Dermis blood vessel endothelial cell (primary cell): ENCODE measurements around the gene SMIM21. TPM values are rescaled to one million over a fixed set of nuclear protein-coding genes. Genes with fewer than 3 reads are reported as not detected.

ENCODE experiments used
- DNase-seq: peaks from one replicate; pipeline ENCODE4 v3.0.0; 2010
- total RNA-seq: library from RNA; depleted of rRNA; stranded (reverse); fragments of >200 nt; gene quantifications from 2 replicates; pipeline ENCODE4 v1.2.3, GENCODE V29; 2014

Gene SMIM21
- total RNA-seq, 1 donor from 2014 or later = not detected

GRCh38 chr18:75422341-75422910 lies 5.1 kb downstream of the SMIM21 start:
- DNase-seq = no peak

GRCh38 chr18:75421656-75422055 lies 5.8 kb downstream of the SMIM21 start:
- DNase-seq = no peak

GRCh38 chr18:75418293-75419005 lies 9.1 kb downstream of the SMIM21 start:
- DNase-seq = no peak

DNA sequence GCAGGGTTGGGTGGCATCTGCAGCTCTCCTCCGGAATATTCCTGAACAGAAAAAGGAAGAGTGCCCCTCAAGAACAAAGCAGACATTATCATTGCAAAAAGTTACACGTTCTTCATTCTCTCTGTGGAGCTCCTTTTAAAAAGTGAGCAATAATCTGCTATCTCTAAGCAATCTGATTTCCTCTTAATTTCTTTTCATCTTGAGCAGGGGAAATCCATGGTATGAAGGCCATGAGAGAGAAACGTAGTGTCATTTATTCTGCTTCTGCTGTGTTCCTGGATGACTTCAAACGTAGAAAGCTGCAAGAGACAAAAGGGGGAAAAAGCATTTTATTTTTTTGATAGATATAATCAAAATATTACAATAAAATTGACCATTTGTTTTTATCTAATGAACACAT lies 16.9 kb downstream of the SMIM21 start:
- DNase-seq = no peak

DNA sequence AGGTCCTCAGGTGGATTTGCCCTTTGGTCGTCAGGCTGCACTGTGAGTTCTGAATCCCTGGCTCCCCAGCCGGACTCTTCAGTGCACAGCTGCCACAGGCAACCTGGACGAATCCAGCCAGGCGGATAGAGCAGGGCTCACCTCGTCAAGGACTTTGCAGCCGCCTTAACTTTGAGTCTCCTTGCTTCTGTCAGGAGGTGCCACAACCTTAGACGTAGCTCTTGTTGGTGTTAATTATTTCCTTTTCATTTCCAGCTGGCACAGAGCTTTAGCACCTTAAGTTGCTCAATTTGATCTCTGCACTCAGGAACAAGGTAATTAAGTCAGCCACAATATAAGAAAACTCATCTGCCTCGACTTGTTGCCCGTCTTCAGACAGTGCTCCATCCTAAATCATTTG lies 17.7 kb downstream of the SMIM21 start:
- no peak for DNase-seq

DNA sequence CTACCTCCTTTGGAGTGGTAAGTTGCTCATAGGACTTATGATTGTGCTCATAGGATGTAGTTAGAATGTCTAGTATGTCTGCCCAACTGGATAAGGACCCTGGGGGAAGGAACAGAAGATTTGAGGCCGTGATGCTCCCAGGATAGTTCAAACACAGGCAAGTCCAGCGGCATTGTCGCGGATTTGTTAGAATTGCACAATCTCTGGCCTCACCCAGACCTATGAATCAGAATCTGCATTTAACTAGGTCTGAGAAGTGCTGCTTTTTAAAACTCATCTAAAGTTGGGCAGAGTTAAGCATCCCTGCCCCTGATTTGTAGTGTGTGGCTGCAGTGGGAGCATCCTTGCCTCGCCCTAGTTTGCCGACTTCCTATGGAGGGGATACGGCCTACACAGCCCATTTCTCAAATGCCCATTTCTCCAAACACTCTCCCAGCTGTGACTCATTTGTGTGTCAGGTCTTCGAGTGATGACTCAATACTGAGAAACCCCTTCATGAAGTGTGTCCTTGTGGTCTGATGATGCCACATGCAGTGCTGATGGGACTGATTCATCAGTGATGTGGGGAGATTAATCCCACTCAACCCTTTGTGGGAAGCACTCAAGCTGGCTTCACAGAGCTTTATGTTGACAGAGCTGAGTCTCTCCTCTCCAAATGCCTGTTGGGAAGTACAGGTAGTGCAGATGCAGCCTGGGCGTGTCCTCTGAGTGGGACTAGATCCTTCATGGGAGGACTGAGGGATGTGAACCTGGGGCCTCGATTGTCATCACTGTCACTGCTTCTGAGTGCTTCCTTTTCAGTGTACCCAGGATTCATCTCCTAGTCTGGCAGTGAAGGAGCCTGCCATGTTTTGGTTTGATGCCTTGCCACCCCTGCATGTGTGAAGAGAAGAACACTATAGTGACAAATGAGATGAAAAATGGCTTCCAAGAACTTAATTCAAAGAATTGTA lies 18.7 kb downstream of the SMIM21 start:
- no peak for DNase-seq

DNA sequence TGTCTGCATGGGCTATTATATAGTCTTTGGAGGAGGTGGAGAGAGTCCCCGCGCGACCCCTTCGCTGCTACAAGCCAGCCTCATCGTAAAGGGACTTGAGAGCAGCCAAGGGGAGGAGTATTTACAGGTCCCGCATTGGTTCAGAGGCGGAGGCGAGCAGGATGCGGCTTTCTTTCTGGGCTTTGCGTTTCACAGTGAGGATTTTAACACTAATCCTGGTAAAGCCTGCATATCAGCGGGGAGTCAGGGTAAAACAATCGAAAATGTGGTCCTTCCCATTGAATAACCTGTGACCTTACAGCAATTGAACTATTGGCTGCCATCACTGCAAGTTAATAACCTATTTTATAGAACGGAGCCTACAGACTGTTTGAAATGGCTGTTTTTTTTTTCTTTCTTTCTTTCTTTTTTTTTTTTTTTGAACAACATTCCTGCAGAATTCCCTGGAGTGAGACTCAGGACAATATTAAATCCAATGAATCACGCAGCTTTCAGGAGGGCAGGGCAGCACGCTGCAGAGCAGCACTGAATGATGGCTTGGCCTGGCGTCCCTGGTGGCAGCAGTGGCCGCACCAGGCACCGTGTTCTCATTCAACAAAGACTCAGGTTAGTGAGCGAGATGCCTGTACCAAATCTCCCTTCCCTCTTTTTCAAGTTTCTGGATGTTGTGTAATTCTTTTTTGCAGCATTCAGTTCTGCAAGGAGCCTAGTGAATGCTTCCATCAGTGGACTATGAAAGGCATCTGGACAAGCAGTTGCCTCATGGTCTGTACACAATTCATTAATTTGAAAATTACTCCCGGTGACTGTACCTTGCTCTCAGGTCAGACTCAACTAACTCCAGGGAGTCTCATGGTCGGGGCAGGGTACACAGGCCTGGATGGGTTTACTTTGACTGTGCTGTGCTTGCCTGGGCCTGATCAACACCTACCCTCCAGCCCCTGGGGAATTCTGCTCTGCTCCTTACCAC lies 19.8 kb downstream of the SMIM21 start:
- no peak for DNase-seq

GRCh38 chr18:75406491-75407445 lies 20.7 kb downstream of the SMIM21 start:
- DNase-seq = no peak

DNA sequence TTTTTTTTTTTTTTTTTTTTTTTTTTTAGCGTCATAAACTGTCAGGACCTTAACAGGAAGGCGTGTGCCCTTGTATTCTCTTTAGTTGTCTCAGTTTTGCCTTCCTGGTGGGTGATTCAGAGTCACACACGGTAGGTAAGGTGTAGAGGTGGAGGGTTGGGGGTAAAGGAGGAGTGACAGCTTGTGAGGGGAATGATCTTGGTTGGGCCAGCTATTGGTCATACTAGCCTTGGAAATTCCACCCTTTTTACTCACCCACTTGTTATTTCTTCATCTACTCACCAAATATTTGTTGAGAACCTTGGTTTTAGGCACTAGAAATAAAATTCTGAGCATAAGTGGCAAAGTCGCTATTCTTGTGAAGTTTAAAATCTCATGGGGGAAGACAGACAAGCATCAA lies 22.2 kb downstream of the SMIM21 start:
- no peak for DNase-seq

GRCh38 chr18:75400366-75400765 lies 27.1 kb downstream of the SMIM21 start:
- DNase-seq = no peak

GRCh38 chr18:75395137-75395536 lies 32.4 kb downstream of the SMIM21 start:
- DNase-seq = no peak

- no peak for DNase-seq
These were observed 33.8 kb downstream of the SMIM21 start for GRCh38 chr18:75393721-75394120.

- DNase-seq = no peak
These were observed 35.3 kb downstream of the SMIM21 start for GRCh38 chr18:75392226-75392578.

DNA sequence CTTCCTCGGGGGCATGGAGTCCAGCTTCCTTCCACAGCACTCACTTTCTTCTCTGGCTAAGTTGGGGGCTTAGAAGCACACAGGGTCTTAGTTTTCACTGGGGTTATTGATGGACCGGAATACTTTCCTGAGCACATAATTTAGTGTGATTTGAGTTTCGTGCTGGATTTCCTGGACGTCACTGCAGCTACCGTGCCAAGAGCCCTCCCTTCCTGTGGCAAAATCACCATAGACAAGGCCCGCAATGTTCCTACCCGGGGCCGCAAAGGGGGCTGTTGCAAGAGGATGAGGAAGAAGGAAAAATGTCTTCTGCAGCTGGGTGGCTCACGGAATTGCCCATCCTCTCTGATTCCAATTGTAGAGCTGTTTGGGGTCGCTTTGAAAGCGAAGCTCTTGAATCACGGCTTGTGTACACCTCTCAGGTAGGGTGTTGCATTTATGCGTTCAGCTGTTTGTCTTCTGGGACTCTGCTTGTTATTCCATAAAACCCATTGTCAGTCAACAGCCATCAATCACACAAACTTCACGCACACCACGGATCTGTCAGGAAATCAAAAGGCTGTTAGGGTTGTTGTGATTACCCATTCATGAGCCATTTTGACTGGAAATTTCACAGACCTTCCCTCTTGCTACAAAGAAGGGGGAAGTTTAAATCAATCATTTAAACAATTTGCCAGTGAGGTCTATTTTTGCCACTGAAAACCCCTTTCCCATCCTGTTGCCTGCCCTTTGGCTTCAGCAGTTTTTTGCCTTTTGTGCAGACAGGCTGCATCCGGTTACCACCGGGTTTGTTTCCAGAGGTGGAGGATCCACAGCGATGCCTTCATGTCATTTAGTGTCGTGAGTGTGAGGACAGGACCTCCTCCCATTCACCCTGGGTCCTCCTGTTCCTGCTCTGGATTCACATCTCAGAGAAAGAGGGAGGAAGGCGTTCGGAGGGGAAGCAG lies 36.0 kb downstream of the SMIM21 start:
- DNase-seq = peak; percentile 20

DNA sequence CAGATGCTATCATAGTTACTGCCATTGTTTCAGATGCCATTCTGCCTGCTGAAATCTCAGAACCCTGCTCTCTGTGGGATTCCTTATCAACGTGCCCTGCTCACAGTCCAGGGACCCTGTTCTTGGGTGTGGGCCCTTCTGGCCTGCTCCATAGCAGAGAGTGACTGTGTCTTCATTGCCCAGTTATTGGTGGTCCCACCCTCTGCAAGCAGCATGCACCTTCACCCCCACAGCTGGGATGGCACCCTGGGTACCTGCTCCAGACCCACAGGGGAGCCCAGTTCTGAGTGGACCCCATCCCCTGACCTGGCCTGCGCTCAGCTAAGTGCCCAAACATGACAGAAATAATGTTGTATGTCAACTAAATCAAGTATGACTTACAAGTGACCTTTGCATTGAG lies 36.6 kb downstream of the SMIM21 start:
- DNase-seq = no peak

DNA sequence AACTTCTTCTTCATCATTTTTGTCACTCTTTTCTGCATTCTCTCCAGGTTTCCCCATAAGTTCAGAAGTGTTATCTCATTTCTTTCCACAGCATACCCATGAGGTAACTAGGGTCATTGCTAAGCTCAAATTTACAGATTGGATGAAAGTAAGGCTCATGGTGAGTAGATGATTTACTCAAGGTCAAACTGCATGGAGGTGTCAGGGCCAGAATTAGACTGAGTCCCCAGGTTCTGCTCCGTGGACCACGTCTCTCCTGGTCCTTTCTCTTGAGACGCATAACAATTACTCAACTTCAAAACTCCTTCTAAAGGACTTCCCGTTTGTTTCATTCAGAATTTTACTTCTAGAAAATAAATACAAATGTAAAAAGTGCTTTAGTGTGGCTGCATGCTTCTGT lies 43.4 kb downstream of the SMIM21 start:
- DNase-seq = no peak

DNA sequence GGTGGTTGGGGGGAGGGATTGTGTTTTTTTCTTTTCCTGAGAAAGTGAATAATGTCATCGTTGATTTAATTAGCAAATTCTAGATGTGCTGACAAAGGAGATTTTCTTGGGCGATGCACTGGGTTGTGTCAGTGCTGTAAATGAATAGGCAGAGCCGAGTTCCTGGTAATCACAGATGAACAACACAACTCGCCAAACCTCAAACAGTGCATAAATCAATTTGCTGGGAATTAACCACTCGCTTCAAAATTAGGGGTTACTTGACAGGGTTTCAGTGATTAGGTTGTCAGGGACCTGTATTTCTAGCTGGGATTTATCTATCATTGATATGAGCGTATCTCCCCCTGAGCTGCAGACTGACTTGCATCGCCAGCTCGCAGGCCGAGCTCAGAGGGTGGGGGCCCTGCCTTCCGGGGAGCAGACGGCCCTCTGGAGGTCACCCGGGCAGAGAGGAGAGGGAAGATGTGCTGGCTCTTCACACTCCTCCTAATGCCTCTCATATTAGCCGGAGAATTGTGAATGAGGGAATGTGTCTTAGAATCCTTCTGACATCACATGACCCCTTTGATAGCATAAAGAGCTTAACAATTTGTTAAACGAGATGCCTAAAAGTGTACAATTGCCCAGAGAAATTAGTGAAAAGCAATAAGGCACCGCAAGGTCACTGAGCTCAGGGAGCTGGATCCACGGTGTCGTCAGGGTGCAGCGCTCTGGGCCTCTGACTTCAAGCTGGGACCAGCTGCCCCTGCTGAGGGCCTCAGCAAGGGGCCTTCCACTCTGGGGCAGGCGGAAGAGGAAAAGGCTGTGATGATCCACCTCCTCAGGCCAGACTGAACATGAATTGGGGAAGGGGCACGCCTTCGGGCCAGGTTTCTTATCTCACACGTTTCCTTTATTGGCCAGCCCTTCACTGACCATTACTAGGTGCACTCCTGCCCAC lies 48.9 kb downstream of the SMIM21 start:
- DNase-seq = no peak

DNA sequence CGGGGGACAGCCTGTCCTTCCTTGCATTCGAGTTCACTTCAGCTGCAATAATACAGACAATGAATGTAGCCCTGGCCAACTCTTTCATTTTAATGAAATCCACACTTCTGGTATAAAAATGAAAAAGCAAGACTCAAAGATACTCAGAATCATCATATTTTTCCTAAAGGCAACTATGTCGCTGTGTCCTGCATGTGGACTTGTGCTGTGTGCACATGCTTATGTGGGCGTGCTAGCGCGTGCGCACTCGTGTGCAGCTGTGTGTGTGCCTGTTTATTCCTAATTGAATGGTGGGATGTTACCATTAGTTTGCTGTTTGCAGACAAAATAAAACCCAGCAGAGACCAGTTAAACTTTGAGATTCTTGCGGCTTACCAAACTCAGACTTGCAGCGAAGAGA lies 49.6 kb downstream of the SMIM21 start:
- DNase-seq = no peak

DNA sequence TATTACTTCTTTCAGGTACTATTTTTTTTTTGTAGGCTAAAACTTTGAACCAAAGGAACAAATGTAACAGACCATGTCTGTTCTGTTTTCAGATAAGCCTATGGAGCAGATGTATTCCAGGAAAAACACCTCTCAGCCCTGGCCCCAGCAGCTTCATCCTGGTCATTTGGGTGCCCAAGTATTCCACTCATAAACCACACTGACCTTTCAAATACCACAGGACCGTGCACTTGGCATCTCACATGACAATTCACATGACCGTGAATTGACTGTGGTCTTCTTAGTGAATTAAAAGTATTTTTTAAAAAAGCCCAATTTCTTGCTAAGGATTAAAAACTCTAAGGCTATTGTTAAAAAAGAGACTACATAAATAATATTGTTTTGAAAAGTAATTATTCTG lies 50.2 kb downstream of the SMIM21 start:
- DNase-seq = no peak
